ENCODE data around the gene FAM3A.
"Not testable (repeated sequence)": the region's sequence is repeated elsewhere in the genome, so short reads cannot be mapped to it uniquely, and the experiment has no call there.

- not testable (repeated sequence) for TF ChIP-seq RNF2 (IDR thresholded peaks at IDR 0.05; ENCODE audit: borderline replicate concordance, low read depth, low read length, missing control alignments, poor library complexity, severe bottlenecking); SAP30 (IDR thresholded peaks at IDR 0.05; ENCODE audit: insufficient read depth, insufficient replicate concordance, low read length); CTCF (IDR thresholded peaks at IDR 0.05; ENCODE audit: control extremely low read depth in 1 of 3, insufficient read depth in 1 of 3, low read depth in 1 of 3, low read length in 3 of 3); POLR2A (IDR thresholded peaks at IDR 0.05; ENCODE audit: control extremely low read depth in 1 of 2, low read depth in 2 of 2, low read length in 2 of 2); POLR2AphosphoS5 (IDR thresholded peaks at IDR 0.05; ENCODE audit: low read depth, low read length); RFX5 (IDR thresholded peaks at IDR 0.05; ENCODE audit: borderline replicate concordance, low read depth, low read length)
Observed at GRCh38 chrX:154562295-154562694, 46.3 kb upstream of the FAM3A start.

All from H1 (cell line).